IMR-90 (cell line): Measurements from ENCODE around the gene CROCC2. TPM values are rescaled to one million over a fixed set of nuclear protein-coding genes. Genes with fewer than 3 reads are reported as not detected.

Experiments
- ATAC-seq: fragments of 200-7000 bp; cut with Tn5 transposase; 2 replicates; pipeline ENCODE4 v1.9.1; 2020; ENCODE audit warnings: low read depth, mild to moderate bottlenecking, moderate library complexity
- BruUV-seq: library from RNA; stranded (reverse); fragments of 400-500 nt; replicated peaks from 2 replicates; lab custom pipeline; 2021; lab: Mats Ljungman, UMichigan
- CTCF ChIA-PET: fragments of 300-600 bp; formaldehyde crosslinking; extraction: SDS; loops from one replicate; lab custom pipeline; 2021; ENCODE audit warnings: antibody characterized with exemption; lab: Yijun Ruan, JAX
- POLR2A ChIA-PET: fragments of 300-600 bp; sonication (Branson Sonifier 250); formaldehyde crosslinking; loops from one replicate; lab custom pipeline; 2022; ENCODE audit warnings: antibody characterized with exemption; ENCODE audit not compliant: unreplicated experiment; lab: Charles Lee
- DNase-seq: peaks from one replicate; pipeline ENCODE4 v3.0.0; 2013
- H2AFZ ChIP-seq: replicated peaks from 2 replicates; pipeline ENCODE3; 2013; ENCODE audit warnings: low read length, mild to moderate bottlenecking; ENCODE audit not compliant: poor library complexity
- H2AK5ac ChIP-seq: 2 replicates; pipeline ENCODE4 v1.6.1; 2013; ENCODE audit warnings: low read depth, low read length, inconsistent platforms
- H2AK9ac ChIP-seq: replicated peaks from 2 replicates; pipeline ENCODE3; 2013; ENCODE audit warnings: mild to moderate bottlenecking, low read depth, low read length, moderate library complexity; ENCODE audit not compliant: poor library complexity
- H2BK120ac ChIP-seq: 2 replicates; pipeline ENCODE4 v1.6.1; 2013; ENCODE audit warnings: low read depth, low read length, inconsistent platforms
- H2BK15ac ChIP-seq: 3 replicates; pipeline ENCODE4 v1.6.1; 2013; ENCODE audit warnings: low read depth, low read length, inconsistent platforms
- H2BK20ac ChIP-seq: 2 replicates; pipeline ENCODE4 v1.6.1; 2013; ENCODE audit warnings: low read depth, mild to moderate bottlenecking, inconsistent platforms, low read length, moderate library complexity
- H2BK5ac ChIP-seq: 2 replicates; pipeline ENCODE4 v1.6.1; 2013; ENCODE audit warnings: mild to moderate bottlenecking, low read depth, low read length, inconsistent platforms; ENCODE audit not compliant: poor library complexity, severe bottlenecking
- H3K14ac ChIP-seq: replicated peaks from 2 replicates; pipeline ENCODE4 v1.6.1; 2013; ENCODE audit warnings: low read depth, low read length, inconsistent platforms
- H3K18ac ChIP-seq: 2 replicates; pipeline ENCODE4 v1.6.1; 2013; ENCODE audit warnings: low read depth, low read length, control low read depth
- H3K23ac ChIP-seq: 2 replicates; pipeline ENCODE4 v1.6.1; 2013; ENCODE audit warnings: low read depth, low read length, inconsistent platforms
- H3K27ac ChIP-seq: 2 replicates; pipeline ENCODE4 v1.5.1; 2013; ENCODE audit warnings: mild to moderate bottlenecking, control low read depth, low read length; ENCODE audit not compliant: insufficient read depth
- H3K27me3 ChIP-seq: 2 replicates; pipeline ENCODE4 v1.6.1; 2013; ENCODE audit warnings: low read length; ENCODE audit not compliant: control insufficient read depth, insufficient read depth
- H3K36me3 ChIP-seq: 2 replicates; pipeline ENCODE4 v1.6.1; 2013; ENCODE audit warnings: low read length, mixed read lengths; ENCODE audit not compliant: control insufficient read depth, insufficient read depth
- H3K4ac ChIP-seq: 2 replicates; pipeline ENCODE4 v1.6.1; 2013; ENCODE audit warnings: low read depth, low read length, inconsistent platforms
- H3K4me1 ChIP-seq: 2 replicates; pipeline ENCODE4 v1.6.1; 2013; ENCODE audit warnings: low read length, mixed read lengths; ENCODE audit not compliant: control insufficient read depth, insufficient read depth
- H3K4me2 ChIP-seq: 2 replicates; pipeline ENCODE4 v1.6.1; 2013; ENCODE audit warnings: low read depth, mild to moderate bottlenecking, control low read depth, low read length, moderate library complexity
- H3K4me3 ChIP-seq: 2 replicates; pipeline ENCODE4 v1.5.1; 2013; ENCODE audit warnings: low read depth, mild to moderate bottlenecking, control low read depth, low read length, moderate library complexity; ENCODE audit not compliant: insufficient read depth
- H3K56ac ChIP-seq: 2 replicates; pipeline ENCODE4 v1.6.1; 2013; ENCODE audit warnings: low read length, inconsistent platforms; ENCODE audit not compliant: insufficient read depth; ENCODE audit errors: extremely low read depth
- H3K79me1 ChIP-seq, 2 experiments: 2 replicates each; pipeline ENCODE4 v1.6.1; 2013; ENCODE audit warnings: low read length in 2 of 2, inconsistent platforms in 1 of 2, low read depth in 1 of 2
- H3K9ac ChIP-seq: 2 replicates; pipeline ENCODE4 v1.6.1; 2013; ENCODE audit warnings: low read depth, low read length, control low read depth
- H3K9me1 ChIP-seq: 2 replicates; pipeline ENCODE4 v1.6.1; 2013; ENCODE audit warnings: low read length, inconsistent platforms; ENCODE audit not compliant: insufficient read depth
- H3K9me3 ChIP-seq: 2 replicates; pipeline ENCODE4 v1.6.1; 2013; ENCODE audit warnings: low read length; ENCODE audit not compliant: control insufficient read depth, insufficient read depth
- H4K20me1 ChIP-seq: 2 replicates; pipeline ENCODE4 v1.6.1; 2013; ENCODE audit warnings: low read length, inconsistent platforms; ENCODE audit not compliant: insufficient read depth
- H4K5ac ChIP-seq: 2 replicates; pipeline ENCODE4 v1.6.1; 2013; ENCODE audit warnings: mild to moderate bottlenecking, low read depth, low read length, control low read depth
- H4K8ac ChIP-seq, 2 experiments: 2 replicates each; pipeline ENCODE4 v1.6.1; 2013; ENCODE audit warnings: low read depth in 2 of 2, low read length in 2 of 2, control low read depth in 1 of 2, inconsistent platforms in 1 of 2
- H4K91ac ChIP-seq: 2 replicates; pipeline ENCODE4 v1.6.1; 2013; ENCODE audit warnings: low read depth, low read length, inconsistent platforms; ENCODE audit not compliant: insufficient read depth
- WGBS, 2 experiments: methylation state at CpG; one replicate each; pipeline versions ENCODE4 v1.1.5 to v1.1.7; 2013; ENCODE audit warnings: missing lambda C conversion rate in 2 of 2; ENCODE audit not compliant: insufficient read length in 1 of 2; ENCODE audit errors: extremely low coverage in 2 of 2; 5-methylcytosine and 5-hydroxymethylcytosine counted together
- dilution Hi-C: fragments of 300-500 bp; cut with HindIII; formaldehyde crosslinking; loops from one replicate; pipeline ENCODE4 v1.14.3; 2018; ENCODE audit warnings: low sequenced_read_pairs; ENCODE audit not compliant: unreplicated experiment
- in situ Hi-C: fragments of 300-500 bp; cut with MboI; formaldehyde crosslinking; loops from 3 replicates; pipeline ENCODE4 v1.14.3; 2019; ENCODE audit warnings: low sequenced_read_pairs, inconsistent platforms, mixed read lengths
- intact Hi-C: fragments of 100-400 bp; cut with micrococcal nuclease; formaldehyde crosslinking; loops from 2 replicates; pipeline ENCODE4 v1.10.0; 2022
- polyA plus RNA-seq, 3 experiments: library from polyadenylated mRNA; depleted of rRNA; stranded (reverse); fragments of >200 nt; gene quantifications; 2 replicates each; pipeline ENCODE4 v1.2.3, GENCODE V29; 2012; ENCODE audit warnings: low replicate concordance in 1 of 3
- total RNA-seq: library from RNA; depleted of rRNA; stranded (reverse); fragments of >200 nt; gene quantifications from 2 replicates; pipeline ENCODE4 v1.2.3, GENCODE V29; 2012
- TF ChIP-seq, protein P1 (sequence below): fragments of 150-350 bp; IDR thresholded peaks from 2 replicates; pipeline ENCODE4 v1.6.1; 2017; ENCODE audit warnings: mild to moderate bottlenecking, antibody characterized with exemption, low read length, low read depth

CROCC2 gene
- total and polyA plus RNA-seq, 2 of the 4 experiments (the other 2 are of a cell fraction) = not detected

DNA sequence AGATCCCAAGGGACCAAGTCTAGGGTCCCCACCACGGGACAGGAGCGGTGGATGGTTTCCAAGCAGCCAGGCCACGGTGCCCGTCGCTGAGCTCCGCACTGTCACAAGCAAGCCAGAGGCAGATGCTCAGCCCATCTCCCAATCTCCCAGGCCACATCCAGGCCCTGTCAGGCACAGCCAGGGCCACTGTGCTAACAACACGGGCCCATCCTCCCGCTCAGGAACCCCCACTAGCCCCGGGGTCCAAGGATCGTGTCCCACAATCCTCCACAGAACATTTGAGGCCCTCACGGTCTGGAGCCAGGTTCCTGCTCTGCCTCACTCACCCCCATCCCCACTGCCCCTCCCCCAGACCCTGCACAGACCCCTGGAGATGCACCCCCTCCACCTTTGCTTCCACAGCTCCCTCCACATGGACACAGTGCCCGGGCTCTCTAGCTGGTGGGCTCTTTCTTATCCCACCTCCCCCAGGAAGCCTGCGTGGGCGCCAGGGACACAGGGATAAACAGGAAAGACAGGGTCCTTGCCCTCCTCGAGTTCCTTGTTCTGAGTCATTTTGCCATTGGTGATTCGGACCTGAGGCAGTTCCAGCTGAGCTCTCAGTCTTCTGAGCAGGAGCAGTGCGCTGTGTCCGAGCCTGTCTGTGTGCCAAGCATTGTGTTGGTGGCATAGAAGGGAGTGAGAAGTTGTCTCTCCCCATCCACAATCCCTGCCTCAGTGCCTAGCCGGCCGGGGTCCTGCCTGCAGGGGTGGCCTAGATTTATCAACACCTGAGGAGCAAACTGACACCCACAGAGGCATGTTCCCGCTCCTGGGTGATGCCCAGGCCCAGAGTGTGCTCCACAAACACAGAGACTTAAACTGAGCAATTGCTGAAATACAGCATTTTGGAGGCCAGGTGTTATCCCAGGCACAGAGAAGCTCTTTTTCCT lies 7.0 kb downstream of the CROCC2 start:
- no peaks in the 10 kb centered on the region for H3K9me3 ChIP-seq
- no peak overlapping the region for H3K9ac ChIP-seq
- H3K18ac ChIP-seq = peak overlapping the region; percentile 17
- H2AK5ac ChIP-seq = peak overlapping the region; percentile 78
- CTCF ChIA-PET = no interaction called here
- peak overlapping the region; percentile 80 for H2BK20ac ChIP-seq
- POLR2A ChIA-PET = no interaction called here
- H3K4me3 ChIP-seq = no peak overlapping the region
- peak overlapping the region; percentile 64 for H3K14ac ChIP-seq
- 82% methylated on average over 4 of the region's 21 CpGs; no CpG with 5 or more reads in 1 of the 2 experiments for WGBS, 2 experiments
- peak overlapping the region; percentile 9 for H3K23ac ChIP-seq
- BruUV-seq = no TSS peak
- no peaks in the 10 kb centered on the region for H4K20me1 ChIP-seq
- H2BK15ac ChIP-seq = peak overlapping the region; percentile 25; the same call in 1 of the 3 replicates
- peak overlapping the region; percentile 78 for H2BK5ac ChIP-seq
- H4K5ac ChIP-seq = peak overlapping the region; percentile 0
- in situ Hi-C loops (no loop called here), dilution Hi-C loops (no loop called here), intact Hi-C loops (loop anchor here (5.0 kb wide), 4 partner anchors 149 to 304 kb away; partner anchors contain the start of gene PPP1R7)
- no peak overlapping the region for H3K4me2 ChIP-seq
- peaks cover 3% of the 10 kb centered on the region; the same call in 1 of the 2 replicates for H3K9me1 ChIP-seq
- H3K4ac ChIP-seq = peak overlapping the region; percentile 84
- H3K4me1 ChIP-seq = peaks cover 38% of the 10 kb centered on the region
- ATAC-seq = peak; percentile 12
- H3K27me3 ChIP-seq = no peaks in the 10 kb centered on the region
- H3K27ac ChIP-seq = peak overlapping the region; percentile 28
- H3K36me3 ChIP-seq = no peaks in the 10 kb centered on the region
- peak overlapping the region; percentile 80 for H4K91ac ChIP-seq
- peak; percentile 78 for DNase-seq
- peak overlapping the region; percentile 85 for H2BK120ac ChIP-seq
- H2AFZ ChIP-seq = peak overlapping the region; percentile 87
- no peak overlapping the region for H3K56ac ChIP-seq
- H3K79me1 ChIP-seq = no peaks in the 10 kb centered on the region
- TF ChIP-seq, protein P1, sequence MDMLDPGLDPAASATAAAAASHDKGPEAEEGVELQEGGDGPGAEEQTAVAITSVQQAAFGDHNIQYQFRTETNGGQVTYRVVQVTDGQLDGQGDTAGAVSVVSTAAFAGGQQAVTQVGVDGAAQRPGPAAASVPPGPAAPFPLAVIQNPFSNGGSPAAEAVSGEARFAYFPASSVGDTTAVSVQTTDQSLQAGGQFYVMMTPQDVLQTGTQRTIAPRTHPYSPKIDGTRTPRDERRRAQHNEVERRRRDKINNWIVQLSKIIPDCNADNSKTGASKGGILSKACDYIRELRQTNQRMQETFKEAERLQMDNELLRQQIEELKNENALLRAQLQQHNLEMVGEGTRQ = no peak
- peak overlapping the region; percentile 18 for H2AK9ac ChIP-seq
- H4K8ac ChIP-seq = peak overlapping the region; percentile 20 to 91
